Jurkat, Clone E6-1 (cell line): ENCODE results near the gene NTRK2.

ENCODE experiments used
- DNase-seq: peaks from one replicate; pipeline ENCODE4 v3.0.0-alpha.2; 2011; ENCODE audit warnings: low read depth, low spot score
- H3K4me3 ChIP-seq: 2 replicates; pipeline ENCODE4 v1.5.1; 2011; ENCODE audit warnings: mild to moderate bottlenecking, low read length, control low read depth, moderate library complexity

Gene NTRK2

DNA sequence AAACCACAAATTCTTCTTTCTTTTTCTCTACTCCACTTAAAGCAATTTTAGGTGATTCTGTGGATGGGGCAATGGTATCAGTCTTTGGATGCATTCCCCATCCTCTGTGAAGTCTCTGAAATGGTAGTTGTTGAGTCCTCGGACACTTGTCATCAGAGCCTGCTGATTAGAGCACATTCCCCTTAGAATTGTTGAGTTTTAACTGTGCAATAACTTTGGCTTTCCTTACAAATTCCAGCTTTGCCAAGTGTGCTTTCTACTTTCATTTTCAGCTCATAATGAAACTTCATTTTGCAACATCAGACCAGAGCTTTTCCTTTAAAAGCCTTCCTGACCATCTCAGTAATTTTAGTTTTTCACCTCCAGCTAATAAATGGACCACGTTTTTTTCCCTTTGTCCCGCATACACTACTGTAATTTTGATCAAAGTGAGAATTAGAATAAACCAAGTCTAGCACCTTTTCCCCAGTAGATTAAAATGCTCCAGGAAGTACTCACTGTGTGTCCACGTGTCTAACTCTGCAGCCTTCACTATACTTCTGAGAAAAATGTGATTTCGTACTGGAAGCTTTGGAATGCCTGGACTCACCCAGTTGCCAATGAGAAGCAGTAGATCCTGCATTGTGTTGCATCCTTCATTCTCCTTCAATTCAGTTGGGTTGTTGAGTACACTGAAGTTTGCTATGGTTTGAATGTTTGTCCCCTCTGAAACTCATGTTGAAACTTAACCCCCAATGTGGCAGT, 135.6 kb downstream of the NTRK2 start:
- no peak overlapping the region for H3K4me3 ChIP-seq
- no peak for DNase-seq

DNA sequence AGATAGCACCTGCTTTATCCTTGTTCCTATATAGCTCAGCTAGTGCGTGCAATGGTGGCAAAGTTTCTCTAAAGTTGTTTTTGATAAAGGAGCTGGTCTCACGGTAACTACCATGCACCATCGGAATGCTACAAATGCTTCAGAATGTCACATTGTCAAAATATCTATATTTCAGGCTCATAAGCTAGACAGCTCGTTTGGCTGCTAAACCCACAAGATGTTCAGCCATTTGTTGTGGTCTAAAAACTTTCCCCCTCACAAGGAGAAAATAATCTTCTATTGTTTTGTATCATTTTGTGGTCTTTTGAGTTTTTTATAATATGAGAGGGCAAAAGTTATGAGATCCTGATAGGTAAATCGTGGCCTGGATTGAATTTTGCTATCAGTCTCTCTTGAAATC, 137.9 kb downstream of the NTRK2 start:
- no peak overlapping the region for H3K4me3 ChIP-seq
- DNase-seq = no peak

DNA sequence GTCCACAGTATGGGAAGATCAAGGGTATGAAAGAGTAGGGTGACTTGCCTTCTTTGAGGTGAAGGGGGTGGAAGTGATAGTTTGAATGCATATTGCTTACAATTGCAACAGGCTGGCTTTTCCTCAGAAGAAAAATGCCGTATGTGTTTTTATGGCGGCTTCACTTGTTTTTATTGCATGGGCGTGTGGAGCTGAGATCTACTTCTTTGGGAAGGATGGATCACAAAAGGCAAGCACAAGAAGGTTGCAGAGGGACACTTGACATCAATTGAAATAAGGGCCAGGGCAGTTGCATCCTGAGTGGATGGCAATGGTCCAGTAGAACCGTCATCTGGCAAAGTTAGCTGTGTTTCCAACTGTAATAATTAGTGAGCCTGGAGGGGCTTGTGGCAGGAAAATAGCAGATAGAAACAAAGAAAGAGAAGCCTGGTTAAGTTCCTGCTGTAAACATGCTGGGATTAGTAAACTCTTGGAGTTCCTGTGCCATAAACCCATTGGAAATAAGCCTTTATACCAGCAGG, 138.4 kb downstream of the NTRK2 start:
- DNase-seq = no peak
- no peak overlapping the region for H3K4me3 ChIP-seq

DNA sequence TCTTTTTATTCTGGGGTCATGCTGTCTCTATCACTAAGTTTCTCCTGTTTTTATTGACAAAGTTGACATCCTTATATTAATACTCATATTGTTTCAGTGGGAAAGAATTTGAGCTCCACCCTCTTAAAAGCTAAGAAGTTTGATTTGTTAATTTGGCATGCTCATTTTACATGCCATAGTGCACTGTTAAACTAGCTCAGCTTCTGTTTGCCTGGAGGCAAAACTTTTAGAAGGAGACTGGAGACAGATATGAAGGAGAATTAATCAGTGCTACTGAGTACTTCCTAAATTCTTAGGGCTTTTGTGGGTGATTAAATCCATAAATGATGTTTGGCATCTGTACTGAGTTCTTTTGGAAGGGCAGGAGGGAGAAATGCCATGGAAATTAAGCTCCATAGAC, 138.9 kb downstream of the NTRK2 start:
- no peak for DNase-seq
- no peak overlapping the region for H3K4me3 ChIP-seq

DNA sequence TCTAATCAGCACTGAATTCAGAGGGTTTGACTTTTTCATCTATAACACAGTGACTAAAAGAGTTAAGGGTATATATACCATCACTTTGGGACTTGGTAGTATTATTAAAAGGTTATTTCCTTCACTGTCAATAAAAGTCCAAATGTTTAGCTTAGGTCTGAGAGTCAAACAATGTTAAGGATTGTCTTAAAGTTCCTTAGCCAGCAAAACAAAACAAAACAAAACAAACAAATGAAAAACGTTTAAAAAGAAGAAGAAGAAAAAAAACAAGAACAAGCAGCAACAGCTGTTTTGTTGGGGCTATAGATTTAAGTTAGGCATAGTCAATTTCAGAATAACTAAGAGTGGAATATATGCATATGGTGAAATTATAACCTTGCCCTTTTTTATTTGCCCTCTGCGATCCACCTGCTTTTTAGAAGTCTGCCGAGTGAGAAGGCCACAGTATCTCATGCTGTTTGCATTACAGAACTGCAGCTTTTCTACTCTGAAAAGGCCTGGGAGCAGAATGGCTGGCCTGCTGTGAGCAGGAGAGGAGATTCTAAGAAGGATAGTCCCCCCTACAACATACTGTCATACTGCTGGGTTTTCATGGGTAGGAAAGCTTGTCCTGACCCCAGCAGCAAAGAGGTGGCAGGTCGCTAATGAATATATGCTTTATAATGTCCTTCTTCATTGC, 141.7 kb downstream of the NTRK2 start:
- no peak for DNase-seq
- H3K4me3 ChIP-seq = no peak overlapping the region

DNA sequence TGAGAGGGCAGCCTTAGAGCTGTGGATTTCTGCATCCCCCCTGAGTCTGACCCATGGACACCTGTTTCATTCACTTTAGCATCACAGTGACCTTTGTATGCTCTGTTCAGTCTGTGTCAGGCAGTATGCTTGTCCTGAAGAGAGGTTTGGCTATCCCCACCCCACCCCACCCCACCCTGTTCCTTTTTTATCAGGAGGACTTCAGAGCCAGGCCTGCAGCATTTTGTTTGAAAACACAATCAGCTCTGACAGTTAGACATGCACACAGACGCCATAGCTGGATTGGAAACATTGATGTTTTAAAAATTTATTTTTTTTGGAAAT, 142.2 kb downstream of the NTRK2 start:
- no peak overlapping the region for H3K4me3 ChIP-seq
- no peak for DNase-seq

DNA sequence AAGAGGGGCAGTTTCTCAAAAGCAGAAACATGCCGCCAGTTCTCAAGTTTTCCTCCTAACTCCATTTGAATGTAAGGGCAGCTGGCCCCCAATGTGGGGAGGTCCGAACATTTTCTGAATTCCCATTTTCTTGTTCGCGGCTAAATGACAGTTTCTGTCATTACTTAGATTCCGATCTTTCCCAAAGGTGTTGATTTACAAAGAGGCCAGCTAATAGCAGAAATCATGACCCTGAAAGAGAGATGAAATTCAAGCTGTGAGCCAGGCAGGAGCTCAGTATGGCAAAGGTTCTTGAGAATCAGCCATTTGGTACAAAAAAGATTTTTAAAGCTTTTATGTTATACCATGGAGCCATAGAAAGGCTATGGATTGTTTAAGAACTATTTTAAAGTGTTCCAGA, 142.8 kb downstream of the NTRK2 start:
- DNase-seq = no peak
- H3K4me3 ChIP-seq = no peak overlapping the region

DNA sequence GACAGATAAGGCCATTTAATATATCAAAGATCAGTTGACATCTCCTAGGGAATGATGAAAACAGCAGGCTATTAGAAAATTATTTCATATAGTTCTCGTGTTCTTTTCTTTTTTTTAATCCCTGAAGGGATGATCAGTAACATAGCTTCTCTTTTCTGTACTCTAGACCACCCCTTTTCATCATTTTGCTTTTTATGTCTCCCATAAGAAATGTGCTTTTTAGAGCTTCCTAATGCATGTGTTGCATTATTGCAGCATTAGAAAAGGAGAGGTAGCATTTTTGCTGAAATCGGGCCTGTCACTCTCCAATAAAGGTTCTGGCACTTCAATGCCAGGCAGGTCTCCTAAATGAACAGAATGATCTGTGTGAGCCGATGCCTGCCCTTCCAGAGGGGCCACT, 143.3 kb downstream of the NTRK2 start:
- DNase-seq = no peak
- no peak overlapping the region for H3K4me3 ChIP-seq

DNA sequence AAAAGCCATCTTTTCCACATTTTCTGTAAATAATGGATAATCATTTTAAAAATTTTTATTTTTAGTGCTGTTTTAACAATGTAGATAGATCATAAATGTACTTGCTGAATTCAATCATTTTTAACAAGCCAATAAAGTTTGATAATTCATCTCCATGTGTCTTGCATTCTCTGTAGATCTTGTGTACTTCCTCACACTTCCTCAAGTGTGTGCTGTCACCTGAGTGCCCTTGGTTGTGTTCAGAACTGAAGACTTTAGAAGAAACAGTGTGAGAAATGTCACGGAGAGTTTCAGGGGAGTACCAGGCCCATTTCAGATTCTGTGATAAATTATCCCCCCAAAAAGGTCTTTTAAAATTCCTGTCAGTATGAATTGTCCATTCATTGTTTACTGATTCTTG, 146.0 kb downstream of the NTRK2 start:
- H3K4me3 ChIP-seq = no peak overlapping the region
- DNase-seq = no peak

DNA sequence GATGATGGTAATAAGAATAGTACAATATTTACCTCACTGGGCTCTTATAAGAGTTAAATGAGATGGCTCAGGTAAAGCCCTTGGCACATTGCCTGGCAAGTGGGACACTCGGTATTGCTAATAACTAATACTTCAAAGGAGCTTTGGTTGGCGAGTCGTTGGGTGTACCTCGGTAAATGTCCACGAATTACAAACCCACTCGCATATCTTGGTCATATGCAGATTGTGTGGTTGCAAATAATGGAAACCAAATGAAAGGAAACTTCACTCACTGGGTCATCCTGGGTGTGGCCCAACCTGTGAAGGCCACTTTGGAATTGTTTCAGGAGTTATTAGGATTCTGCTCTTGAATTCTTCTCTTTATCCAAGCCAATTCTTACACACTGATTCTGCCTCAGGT, 147.5 kb downstream of the NTRK2 start:
- H3K4me3 ChIP-seq = no peak overlapping the region
- DNase-seq = no peak

DNA sequence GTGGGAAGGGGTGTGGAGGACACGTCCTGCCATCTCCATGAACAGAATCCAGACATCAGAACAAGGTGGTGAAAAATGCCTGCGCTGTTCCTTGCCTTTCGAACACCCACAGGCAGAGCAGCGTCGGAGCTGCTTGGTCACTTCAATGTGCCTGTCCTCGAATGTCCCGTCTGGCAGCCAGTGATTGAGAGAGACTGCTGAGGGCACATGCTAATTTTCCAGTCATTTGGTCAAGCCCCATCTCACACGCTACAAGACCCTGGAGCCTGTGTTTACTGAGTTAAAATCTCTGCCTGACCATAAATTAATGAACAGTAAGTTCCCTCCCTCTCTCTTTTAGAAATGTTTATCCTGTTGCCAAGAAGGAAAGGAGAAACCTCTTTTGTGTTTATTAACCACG, 149.3 kb downstream of the NTRK2 start:
- no peak overlapping the region for H3K4me3 ChIP-seq
- DNase-seq = no peak

DNA sequence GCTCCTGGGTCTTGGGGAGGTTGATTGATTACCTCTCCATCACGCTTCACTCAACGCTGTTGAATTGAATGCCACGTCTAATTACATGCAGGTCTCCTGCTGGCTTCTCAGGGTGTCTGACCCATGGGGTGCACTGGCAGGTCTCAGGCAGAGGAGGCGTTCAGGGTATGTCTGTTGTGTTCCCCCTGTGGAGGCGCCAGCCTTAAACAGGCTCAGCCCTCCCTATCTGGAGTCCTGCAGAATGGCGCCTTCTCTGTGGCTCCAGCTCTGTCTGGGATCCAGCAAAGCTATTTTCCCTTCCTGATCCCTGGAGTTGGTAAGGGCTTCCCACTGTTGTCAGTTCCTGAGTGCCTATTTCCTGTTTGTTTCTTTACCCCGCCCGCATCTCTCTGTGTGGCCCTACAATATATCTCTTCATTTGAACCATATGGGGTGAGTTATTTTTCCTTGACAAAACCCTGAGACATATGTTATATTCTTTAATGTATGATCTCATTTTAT, 150.0 kb downstream of the NTRK2 start:
- no peak for DNase-seq
- H3K4me3 ChIP-seq = no peak overlapping the region

DNA sequence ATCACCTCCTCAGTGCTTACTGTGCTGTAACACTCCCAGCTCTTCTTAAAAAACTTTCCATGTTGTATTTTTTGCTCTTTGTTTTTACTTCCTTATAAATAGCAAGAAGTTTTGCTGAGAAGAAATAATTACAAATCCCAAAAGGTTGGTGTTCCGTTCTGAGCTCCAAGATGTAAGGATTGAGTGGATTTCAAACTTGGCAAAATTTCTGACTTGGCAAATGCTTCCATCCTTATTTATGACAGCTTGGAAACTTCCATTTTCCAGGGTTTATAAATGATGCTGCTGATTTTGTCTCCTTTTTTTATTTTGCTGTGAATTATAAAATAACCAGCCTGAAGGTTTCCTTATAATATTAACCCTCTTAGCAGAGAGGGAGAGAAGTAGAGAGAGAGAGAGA, 151.9 kb downstream of the NTRK2 start:
- no peak for DNase-seq
- no peak overlapping the region for H3K4me3 ChIP-seq

DNA sequence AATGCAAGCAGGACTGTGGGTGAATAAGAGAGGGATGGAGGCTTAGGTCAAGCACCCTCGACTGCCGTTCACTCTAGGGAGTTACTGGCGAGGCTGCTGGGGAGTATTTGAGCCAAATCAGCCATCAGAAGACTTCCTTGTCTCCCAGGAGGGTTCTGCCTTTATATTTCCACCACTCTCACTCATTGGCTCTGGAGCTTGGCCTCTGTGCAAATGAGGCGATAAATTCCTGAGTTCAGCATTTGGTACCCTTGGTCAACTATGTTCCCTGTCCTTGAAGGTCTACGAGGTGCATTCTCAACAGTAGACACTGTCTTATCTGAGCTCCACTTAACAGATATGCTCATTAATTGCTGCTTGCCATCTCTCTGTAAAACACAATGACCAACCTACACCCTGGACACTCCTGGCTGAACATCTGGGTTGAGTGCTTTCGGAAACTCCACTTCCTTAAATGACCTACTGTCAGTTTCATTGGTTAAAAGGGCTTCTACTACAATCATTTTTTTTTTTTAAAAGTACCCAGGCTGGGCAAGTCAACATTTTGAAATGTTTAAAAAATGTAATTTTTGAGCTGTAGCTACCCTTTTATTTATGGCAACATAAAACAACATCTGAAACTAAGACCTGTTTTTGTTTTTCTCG, 153.2 kb downstream of the NTRK2 start:
- H3K4me3 ChIP-seq = no peak overlapping the region
- no peak for DNase-seq

DNA sequence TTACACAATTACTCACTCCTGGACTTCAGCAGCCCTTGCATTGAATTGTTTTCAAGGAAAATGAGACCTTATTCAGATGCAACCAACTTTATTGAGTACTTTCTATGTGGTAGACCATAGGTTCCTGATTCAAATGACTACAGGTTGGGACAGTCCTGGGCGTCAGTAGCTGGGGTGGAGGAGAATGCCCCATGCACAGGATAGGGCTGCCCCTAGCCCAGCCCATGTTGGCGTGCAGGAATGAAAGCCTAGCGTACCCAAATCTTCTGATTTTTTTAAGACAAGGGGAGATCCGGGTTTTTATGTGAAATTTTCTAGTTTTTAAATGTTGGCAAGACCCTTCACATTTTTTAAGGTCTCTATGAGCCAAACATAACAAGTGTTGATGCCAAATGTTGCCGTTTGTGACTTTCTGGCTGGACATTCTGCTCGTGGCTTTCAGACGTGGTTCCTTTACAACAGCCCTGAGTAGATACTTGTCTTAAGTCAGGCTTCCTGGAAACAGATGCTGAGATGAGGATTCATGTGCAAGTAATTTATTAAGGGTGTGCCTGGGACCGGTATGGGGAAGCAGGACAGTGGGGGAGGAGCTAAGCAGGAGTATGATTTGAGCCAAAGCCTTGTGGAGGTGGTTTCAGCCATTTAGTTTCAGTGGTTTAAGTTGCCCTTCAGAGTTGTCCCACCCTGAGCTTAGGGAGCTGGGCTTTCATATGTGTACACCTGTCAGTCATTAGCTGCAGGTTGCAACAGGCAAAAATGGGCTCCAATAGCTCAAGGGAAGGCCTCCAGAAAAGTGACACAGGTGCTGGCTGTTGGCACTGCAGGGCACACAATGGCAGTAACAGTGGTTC, 154.1 kb downstream of the NTRK2 start:
- no peak overlapping the region for H3K4me3 ChIP-seq
- no peak for DNase-seq

DNA sequence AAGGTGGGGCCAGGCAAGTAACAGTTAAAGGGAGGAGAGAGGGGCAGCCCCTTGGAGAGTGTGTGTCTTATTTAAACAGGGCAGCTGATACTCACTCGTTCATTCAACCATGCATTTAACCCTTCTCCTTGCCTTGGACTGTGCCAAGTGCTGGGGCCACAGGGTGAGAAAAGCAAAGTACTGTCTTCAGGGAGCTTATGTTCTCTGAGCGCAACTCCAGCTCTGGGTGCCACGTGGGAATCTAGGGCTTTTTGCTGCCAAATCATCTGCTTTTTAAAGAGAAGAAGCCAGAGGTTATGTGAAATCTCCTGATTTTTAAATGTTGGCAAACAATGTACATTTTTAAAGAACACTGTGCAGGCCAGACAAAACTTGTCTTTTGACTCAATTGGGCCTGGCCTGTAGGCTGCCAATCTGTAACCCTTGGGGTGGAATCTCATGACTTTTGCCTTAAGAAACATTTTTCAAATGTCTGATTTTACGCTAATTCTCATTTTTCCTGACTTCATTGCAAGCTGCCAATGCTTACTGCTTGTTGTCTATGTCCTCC, 157.8 kb downstream of the NTRK2 start:
- no peak overlapping the region for H3K4me3 ChIP-seq
- no peak for DNase-seq

DNA sequence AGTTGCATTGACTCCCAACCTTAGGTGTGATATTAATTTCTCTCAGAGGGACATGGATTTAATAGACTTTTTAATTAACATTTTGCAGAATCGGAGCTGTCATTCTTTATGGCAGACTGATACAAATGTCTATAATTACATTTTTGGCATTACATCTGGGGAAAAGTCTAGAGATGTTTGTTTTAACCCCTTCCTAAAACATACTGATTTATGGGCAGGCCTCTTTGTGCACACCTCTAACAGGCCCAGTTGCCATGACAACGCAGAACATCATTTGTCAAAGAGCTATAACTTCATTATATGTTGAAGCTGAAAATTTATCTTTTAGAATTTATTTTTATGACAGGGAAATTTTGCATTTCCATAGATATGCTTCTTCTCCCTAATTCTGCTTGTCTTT, 158.5 kb downstream of the NTRK2 start:
- no peak overlapping the region for H3K4me3 ChIP-seq
- no peak for DNase-seq

DNA sequence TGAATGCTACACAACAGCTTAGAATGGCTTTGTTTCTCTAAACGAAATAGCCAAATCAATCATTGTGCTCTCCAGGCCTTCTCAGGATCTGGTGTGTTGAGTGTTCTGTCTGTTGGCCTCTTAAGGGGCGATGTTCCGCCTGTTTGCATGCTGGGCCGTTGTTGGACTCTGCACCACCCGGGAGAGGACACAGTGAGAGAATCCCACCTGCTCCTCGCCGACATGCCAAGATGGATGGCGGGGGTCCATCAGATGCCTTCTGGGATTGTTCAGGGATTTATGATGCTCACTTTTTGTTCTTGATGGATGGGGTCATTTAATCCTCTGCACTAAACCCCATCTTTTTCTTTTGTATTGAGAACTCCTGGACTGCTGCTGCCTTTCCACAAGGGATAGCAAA, 159.9 kb downstream of the NTRK2 start:
- H3K4me3 ChIP-seq = no peak overlapping the region
- no peak for DNase-seq

DNA sequence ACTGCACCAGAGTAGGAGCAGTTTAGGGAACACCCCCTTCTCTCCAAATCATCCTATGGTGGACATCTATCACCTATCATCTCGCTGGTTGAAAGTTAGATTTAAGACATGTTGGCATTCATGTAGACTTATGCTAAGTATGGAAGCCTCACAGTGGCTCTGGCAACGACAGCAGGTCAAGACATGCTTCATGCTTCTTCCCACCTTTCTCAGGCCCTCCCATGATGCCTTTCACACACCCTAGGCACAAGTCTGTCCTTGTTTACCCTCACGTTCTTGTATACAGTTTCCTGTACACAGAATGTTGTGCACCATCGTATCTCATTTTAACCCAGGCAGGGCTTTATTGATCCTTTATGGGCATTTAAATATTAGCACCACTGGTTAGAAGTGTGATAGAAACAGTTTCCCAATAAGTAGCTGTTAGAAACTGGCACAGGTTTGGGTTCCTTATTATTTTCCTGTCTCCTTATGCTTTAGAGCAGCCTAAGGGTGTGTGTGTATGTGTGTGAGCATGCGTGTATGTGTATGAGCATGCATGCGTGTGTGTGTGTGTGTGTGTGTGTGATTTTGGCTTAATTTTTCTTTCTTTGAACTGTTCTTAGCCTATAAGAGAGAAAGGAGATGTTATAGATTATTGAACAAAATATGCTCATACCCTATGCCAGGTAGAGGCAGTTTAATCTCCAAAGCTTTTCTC, 160.6 kb downstream of the NTRK2 start:
- H3K4me3 ChIP-seq = no peak overlapping the region
- no peak for DNase-seq
